ENCODE data around the gene ZNF280D.
"Not testable (repeated sequence)": the region's sequence is repeated elsewhere in the genome, so short reads cannot be mapped to it uniquely, and the experiment has no call there.

The ZNF280D gene, protein sequence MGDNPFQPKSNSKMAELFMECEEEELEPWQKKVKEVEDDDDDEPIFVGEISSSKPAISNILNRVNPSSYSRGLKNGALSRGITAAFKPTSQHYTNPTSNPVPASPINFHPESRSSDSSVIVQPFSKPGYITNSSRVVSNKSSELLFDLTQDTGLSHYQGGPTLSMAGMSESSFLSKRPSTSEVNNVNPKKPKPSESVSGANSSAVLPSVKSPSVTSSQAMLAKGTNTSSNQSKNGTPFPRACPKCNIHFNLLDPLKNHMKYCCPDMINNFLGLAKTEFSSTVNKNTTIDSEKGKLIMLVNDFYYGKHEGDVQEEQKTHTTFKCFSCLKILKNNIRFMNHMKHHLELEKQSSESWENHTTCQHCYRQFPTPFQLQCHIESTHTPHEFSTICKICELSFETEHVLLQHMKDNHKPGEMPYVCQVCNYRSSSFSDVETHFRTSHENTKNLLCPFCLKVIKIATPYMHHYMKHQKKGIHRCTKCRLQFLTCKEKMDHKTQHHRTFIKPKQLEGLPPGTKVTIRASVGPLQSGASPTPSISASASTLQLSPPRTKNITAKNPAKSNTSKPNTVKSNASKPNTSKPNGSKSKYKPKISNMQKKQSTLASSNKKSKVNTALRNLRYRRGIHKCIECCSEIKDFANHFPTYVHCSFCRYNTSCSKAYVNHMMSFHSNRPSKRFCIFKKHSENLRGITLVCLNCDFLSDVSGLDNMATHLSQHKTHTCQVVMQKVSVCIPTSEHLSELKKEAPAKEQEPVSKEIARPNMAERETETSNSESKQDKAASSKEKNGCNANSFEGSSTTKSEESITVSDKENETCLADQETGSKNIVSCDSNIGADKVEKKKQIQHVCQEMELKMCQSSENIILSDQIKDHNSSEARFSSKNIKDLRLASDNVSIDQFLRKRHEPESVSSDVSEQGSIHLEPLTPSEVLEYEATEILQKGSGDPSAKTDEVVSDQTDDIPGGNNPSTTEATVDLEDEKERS

DNA sequence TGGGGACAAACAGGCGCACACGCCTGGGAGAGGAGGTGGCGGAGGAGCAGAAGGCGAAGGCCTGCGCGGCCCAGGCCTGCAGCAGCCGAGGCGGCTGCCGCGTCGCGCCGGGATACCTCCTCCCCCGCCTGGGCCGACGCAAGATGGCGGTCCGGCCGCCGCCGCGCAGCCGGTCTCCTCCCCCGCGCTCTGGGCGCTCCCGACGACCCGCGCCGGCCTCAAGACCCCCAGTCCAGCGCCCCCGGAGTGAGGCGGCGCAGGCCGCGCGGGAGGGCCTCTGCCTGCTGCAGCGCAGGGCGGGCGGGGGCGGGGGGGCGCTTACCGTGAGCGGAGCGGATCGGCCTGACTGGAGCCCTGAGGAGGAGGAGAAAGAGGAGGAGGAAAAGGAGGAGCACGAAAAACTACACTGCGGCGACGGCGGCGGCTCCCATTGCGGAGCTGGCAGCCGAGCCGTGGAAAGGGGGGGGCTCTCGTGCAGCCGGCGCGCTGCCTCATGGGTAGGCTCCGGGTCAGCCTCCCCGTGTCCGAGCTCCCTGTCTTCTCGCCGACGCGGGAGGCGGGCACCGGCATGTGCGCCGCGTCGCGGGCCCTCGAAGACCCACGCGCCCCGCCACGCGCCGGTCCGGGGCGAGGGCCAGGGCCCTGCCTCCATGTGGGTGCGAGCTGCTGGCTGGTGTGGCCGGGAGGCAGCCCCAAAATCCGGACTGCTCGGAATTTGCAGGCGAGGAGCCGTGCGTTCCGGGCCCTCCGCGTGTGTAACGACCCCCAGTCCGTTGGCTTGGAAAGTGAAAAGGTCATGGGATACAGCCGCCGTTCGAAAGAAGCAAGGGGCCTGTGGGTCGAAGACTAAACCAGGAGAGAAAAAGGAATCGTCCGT, at the start of gene ZNF280D:
Gene ZNF280D, minus strand, starts transcription at position 374 of the 877 bp plus-strand sequence. CDS start 26,400 bp downstream, outside the sequence.
- no peak for FAIRE-seq

DNA sequence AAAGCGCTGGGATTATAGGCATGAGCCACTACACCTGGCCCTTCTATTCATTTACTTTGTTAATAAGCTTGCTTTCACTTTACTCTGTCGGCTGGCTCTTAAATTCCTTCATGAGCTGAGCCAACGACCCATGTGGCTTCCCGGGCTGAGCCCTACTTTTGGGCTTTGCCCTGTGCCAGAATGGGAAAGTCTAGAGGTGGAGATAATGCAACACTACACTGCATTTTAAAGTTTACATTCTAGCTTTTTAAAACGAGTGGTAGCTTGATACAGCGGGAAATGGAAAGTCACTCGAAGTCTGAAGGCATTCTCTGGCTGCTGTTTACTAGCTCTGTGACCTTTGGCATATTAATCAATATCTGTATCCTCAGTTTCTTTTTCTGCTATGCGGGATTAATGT, 49.0 kb upstream of the ZNF280D start:
- FAIRE-seq: no peak

DNA sequence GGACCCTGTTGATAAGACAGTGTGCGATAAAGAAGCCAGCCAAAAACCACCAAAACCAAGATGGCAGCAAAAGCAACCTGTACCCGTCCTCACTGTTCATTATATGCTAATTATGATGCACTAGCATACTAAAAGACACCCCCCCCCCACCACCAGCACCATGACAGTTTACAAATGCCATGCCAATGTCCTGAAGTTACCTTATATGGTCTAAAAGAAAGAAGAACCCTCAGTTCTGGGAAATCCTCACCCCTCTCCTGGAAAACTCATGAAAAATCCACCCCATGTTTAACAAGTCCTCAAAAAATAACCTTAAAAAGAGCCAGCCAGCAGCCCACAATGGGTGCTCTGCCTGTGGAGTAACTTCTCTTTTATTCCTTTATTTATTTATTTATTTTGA, 48.4 kb upstream of the ZNF280D start:
- no peak for FAIRE-seq

DNA sequence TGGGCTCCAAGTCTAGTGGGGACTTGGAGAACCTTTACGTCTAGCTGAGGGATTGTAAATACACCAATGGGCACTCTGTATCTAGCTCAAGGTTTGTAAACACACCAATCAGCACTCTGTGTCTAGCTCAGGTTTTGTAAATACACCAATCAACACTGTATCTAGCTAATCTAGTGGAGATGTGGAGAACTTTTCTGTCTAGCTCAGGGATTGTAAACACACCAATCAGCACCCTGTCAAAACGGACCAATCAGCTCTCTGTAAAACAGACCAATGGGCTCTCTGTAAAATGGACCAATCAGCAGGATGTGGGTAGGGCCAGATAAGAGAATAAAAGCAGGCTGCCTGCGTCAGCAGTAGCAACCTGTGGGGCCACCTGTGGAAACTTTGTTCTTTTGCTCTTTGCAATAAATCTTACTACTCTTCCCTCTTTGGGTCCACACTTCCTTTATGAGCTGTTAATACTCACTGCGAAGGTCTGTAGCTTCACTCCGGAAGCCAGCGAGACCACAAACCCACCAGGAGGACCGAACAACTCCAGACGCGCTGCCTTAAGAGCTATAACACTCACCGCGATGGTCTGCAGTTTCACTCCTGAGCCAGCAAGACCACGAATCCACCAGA, 46.9 kb upstream of the ZNF280D start:
- FAIRE-seq: not testable (repeated sequence)

DNA sequence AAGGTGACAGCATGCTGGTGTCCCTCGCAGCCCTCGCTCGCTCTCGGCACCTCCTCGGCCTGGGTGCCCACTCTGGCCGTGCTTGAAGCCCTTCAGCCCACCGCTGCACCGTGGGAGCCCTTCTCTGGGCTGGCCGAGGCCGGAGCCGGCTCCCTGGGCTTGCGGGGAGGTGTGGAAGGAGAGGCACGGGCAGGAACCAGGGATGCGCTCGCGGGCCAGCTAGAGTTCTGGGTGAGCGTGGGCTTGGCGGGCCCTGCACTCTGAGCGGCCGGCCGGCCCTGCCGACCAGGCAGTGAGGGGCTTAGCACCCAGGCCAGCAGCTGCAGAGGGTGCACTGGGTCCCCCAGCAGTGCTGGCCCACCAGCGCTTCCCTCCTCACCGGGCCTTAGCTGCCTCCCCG, 46.1 kb upstream of the ZNF280D start:
- not testable (repeated sequence) for FAIRE-seq

DNA sequence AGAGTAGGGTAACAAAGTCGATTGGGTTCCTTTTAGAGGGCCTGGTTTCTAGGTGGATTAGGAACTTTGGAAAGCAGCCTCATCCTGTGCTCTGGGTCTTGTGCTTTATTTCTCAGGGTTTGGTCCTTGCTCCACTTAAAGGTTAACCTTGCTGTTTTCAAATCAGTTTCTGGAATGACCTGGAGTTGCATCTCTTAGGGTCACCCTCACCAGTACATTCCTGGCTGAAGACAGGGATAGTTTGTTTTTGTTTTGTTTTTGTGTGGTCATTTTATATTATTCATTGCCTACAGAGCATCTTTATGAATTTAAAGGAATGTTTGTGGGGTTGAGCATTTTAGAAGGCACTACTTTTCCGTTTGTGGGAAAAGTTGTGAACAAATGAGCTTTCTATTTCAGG, 45.5 kb upstream of the ZNF280D start:
- no peak for FAIRE-seq

DNA sequence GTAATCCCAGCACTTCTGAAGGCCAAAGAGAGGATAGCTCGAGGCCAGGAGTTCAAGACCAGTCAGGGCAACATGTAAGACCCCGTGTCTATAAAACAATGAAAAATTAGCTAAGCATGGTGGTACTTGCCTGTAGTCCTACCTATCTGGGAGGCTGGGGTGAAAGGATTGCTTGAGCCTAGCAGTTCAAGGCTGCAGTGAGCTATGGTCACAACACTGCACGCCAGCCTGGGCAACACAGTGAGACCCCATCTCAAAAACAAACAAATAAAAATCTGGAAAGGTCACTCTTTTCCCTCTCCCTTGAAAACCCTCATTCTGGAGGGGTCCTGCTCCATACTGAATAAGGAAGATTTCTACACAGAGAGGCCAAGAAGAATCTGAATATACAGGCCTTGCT, 43.5 kb upstream of the ZNF280D start:
- no peak for FAIRE-seq

DNA sequence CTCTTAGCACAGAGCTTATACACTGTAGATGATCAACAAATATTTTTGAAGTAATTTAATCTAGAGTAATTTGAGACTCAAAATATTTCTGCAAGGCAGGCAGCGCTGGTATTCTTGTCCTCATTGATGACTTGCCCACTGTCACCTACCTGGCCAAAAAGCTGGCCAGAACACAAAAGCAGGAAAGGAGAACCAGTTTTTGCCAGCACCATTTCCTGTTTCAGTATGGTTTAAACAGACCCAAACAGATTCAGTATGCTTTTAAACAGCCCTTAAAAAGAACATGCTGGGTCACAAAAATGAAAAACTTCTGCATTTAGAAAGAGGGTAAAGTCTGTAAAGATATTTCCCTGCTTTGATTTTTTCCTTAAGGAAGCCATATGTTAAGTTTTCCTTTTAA, 42.3 kb upstream of the ZNF280D start:
- no peak for FAIRE-seq

DNA sequence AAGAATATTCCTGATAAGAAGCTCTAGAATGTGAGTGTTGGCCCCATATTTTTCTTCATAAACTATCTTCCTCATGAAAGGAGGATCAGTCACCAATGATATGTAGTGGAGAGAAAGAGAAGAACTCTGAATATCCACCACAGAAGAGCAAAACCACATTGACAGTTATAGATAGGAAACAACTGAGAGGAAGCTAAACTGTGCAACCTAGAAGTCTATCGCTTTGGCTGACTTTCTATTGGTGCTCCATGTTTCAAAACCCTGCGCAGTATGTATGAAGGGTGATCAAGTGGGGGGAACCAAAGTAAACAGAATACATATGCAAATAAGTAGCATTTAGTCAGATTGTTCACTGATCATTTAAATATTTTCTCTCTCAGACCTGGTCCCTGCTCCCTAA, 41.0 kb upstream of the ZNF280D start:
- no peak for FAIRE-seq

DNA sequence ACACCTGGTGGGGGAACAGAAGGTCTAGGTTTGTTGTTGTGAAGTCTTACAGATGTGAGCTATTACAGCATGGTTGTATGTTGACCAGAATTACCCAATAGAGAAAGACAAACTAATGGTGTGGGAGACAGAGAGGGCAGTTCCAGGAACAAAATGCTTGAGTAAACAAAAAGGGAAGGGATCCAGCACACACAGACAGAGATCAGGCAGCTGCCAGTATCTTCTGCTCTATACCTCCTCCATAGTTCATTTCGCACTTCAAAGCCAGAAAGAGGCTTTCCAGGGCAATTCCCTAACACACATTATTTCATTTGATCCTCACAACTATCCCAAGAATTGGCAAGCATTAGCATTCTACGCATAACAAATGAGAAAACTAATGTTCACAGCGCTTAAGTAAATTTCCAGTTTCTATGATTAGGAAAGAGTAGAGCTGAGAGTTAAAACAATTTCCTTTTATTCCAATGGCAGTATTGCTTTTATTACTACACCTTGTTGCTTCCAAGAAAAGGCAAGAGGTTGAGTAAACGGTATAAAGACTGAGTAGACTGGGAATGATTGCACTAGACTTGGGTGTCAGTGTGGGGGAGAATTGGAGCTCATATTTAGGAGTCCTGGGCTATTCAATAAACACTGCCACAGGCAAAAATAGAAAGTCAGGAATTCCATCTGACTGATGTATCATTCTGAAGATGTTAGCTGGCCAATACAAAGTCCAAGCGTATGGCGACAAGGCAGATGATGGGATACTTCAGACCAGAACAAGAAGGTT, 39.7 kb upstream of the ZNF280D start:
- FAIRE-seq: no peak

DNA sequence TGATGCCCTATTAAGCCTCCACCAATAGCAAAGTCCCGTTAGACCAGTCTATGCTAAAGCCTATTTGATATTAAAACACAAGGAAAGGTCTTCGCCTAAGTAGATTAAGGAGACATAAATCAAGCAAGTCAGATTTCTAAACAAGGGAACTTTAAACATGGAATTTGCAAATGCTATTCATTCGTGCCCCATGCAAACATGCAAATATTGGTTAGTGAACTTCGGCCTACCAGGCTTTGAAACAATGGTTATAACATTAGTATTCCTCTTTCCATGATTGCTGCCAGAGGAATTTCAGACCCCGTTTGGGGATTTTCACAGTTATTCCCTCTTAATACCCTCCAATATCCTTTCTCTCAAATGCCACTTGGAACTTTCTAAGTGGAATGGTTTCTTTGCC, 36.9 kb upstream of the ZNF280D start:
- FAIRE-seq: no peak

DNA sequence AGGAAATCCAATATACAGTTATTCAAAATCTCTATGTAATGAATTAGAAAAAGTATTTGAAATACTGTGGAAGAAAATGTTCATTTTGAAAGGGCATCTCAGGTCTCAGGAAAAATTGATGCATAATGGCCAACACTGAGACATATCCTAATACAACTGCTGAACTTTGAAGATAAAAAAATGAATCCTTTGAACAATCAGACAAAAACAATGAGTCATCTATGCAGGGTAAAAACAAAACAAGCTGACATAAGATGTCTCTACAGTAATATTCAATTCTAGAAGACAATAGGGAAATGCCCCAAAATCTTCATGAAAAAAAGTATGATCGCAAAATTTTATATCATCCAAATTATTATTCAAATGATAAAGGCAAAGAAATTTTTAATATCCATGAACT, 34.0 kb upstream of the ZNF280D start:
- FAIRE-seq: no peak

DNA sequence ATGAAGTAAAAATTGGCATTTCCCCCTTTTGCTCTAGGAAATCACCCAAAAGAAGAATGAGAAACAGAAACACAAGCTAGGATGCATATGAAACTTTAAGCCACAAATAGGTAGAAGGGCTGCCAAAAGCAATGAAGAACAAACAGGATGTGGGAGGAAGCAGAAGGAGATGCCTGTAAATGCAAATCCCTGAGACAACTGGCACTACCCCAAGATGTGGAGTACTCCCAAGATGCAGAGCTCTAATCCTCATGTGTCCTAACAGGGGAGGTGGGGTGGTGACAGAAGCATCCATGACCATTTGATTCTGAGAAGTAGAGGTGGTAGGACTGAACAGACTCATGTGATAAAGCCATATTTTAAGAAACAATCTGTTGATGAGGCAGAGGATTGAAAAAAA, 31.9 kb upstream of the ZNF280D start:
- FAIRE-seq: no peak

DNA sequence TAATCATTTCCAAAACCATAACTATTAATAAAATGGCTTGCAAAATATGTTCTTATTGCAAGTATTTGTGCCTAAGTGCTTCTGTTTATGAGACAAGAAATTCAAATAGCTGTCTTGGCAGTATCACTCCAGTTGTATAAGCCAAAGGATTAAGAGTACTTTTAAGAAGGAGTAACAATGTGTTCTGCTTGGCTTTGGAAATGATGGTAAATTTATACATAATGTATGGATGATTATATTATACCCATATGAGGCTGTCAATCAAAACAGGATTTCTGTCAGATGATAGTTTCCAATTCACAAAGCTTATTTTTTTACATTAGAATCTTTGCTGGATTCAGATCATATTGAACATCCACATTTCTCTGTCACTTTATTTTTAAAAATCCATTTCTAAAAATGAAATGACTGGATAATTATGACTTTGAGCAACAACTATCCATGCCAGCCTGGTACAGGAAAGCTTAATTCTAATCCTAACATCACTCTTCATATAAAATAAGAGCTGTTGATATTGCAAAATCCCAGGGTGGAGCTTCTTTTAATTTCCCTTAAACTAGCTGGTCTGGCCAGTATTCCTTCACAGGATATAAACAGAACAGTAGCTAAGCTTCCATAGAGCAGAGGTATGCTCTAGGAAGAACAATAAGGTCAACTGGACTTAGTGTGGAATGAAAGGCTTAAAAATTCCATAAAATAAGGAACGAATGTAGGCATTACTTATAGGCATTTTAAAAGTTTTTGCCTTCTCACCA, 30.0 kb upstream of the ZNF280D start:
- FAIRE-seq: no peak

DNA sequence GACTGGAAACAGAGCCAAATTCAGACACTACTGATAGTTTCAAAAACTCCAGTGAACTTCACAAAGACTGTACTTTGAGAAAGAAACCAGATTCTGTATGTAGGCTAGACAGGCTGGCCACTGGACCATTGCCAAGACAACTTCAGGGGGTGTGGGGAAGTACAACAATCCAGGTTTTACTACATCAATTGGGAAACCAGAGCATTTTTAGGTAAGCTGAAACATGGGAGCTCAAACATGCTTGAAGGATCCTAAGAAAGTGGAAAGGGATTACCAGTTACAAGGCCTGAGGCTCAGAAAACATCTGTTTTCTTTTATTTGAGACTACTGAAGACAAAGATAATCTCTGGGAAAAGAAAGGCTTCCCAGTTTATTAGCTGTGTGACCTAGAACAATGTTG, 26.9 kb upstream of the ZNF280D start:
- no peak for FAIRE-seq

DNA sequence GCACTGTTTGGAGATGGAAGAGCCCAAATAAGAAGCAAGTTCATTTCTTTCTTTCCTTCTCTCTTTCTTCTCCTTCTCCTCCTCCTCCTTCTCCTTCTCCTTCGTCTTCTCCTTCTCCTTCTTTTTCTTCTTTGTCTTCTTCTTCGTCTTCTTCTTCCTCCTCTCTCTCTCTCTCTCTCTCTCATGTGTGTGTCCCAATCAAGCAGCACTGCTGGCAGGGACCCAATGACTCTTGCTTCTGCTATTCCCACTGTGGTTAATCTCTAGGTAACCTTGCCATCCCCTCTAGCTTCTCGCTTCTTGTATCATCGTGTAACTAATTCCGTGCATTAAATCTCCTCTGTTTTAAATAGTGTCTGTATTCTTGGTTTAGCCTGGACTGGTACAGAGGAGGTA, 26.1 kb upstream of the ZNF280D start:
- FAIRE-seq: no peak

DNA sequence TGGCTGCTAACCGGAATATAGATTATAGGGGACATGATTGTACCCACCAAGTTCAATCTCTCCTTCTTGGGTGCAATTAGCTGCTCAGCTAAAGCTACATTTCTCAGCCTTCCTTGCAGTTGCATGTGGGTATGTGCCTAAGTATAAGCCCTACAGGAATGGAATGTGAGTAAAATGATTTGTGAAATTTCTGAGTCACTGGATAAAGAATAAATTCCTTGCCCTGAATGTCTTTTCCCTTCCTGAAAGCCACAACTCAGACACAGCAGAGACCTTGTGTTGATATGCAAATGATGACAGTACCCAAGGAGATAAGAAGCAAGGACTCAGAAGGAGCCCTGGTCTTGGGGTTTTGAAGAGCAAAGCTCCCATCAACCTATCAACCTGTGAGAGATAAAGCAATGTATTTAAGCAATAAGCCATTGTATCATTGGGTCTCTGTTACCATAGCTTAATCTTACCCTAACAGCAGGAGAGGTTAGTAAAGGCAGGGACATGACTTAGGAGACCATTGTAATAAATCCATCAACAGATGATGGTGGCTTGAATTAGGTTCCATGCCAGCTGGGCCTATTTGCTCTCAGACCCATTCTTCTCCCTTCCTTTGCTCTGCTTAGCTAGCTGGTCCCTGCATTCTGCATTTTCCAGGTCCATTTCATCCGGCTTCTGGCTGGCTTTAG, 25.6 kb upstream of the ZNF280D start:
- FAIRE-seq: no peak

DNA sequence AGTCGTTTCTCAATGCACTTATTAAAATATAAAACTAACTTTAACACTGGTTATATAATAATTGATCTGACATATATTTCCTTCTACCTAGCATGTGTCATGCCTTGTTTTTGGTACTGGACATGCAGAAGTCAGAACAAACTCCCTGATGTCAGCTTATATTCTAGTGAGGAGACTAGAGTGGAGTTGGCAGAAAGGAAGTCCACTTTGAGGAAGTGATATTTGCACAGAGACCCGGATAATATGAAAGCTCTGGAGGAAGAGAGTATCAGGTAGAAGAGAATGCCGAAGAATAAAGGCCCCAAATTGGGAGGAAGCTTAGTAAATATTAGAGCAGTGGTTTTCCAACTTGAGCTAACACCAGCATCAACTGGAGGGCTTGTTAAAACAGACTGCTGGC, 24.6 kb upstream of the ZNF280D start:
- no peak for FAIRE-seq

DNA sequence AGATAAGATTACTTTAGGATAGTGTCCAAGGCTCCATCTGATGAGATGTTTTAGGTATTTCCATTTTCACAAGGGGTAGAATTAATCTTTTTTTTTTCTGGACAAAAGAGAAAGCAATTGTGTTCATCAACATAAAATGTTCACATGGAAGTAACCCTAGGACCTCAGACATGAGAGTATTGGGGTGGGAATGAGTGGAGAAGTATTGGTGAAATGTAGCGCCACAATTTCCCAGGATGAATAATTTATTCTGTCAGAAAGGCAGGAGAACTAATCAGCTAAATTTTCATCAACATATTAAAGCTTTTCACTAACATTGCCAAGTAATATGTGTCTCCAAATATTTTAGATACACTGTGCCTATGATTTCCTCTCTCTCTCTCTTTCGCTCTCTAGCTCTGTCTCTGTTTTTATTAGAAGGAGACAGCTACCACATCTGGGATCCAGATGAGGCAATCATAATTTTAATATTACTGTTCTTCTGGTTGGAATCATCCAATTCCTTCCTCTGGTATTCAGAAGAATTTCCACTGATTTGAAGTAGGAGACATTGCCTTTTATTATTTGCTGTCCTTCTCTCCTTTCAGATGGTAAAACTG, 21.6 kb upstream of the ZNF280D start:
- FAIRE-seq: no peak

DNA sequence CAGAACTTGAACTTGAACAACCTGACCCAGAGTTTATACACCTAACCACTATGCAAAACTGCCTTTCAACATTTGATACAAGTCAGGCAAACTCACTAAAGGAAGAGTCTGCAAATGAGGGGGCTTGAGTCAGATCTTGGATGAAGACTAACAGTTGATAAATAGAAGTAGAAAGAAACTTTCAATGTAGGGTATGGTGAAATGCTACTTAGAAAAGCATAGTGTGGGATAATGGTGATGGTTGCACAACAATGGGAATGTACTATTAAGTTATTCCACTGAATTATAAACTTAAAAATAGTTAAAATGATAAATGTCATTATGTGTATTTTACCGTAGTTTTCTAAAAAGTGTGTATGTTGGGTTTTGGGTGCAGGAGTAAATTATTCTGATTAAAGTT, 19.7 kb upstream of the ZNF280D start:
- no peak for FAIRE-seq

Data from A204.1 (cell line).